DOHH2 (cell line): ENCODE data around the gene SERP2.

Experiments used
- H3F3A ChIP-seq: fragments of 200-600 bp; sonication (generic), shearing (Covaris generic); 2 replicates; pipeline ENCODE4 v1.6.0; 2016; ENCODE audit warnings: antibody characterized with exemption, mild to moderate bottlenecking; ENCODE audit not compliant: control insufficient read depth, insufficient read depth
- H3K27ac ChIP-seq: fragments of 200-600 bp; sonication (generic); 2 replicates; pipeline ENCODE4 v1.5.1; 2014; ENCODE audit warnings: low read depth, mild to moderate bottlenecking, low read length, moderate library complexity
- H3K27me3 ChIP-seq: fragments of 200-600 bp; sonication (generic); 2 replicates; pipeline ENCODE4 v1.6.1; 2014; ENCODE audit warnings: mild to moderate bottlenecking, low read length, mixed read lengths; ENCODE audit not compliant: control insufficient read depth
- H3K36me3 ChIP-seq: fragments of 200-600 bp; sonication (generic); 2 replicates; pipeline ENCODE4 v1.6.1; 2014; ENCODE audit warnings: mild to moderate bottlenecking, low read length, moderate library complexity, mixed read lengths; ENCODE audit not compliant: control insufficient read depth
- H3K4me1 ChIP-seq: fragments of 200-600 bp; sonication (generic); 2 replicates; pipeline ENCODE4 v1.6.1; 2014; ENCODE audit warnings: mild to moderate bottlenecking, low read length, mixed read lengths; ENCODE audit not compliant: control insufficient read depth
- H3K4me2 ChIP-seq: fragments of 200-600 bp; sonication (generic); 2 replicates; pipeline ENCODE4 v1.6.0; 2014; ENCODE audit warnings: mild to moderate bottlenecking, low read length, moderate library complexity
- H3K4me3 ChIP-seq: fragments of 200-600 bp; sonication (generic); 2 replicates; pipeline ENCODE4 v1.5.1; 2014; ENCODE audit warnings: mild to moderate bottlenecking, low read length, mixed read lengths
- H3K79me2 ChIP-seq: fragments of 200-600 bp; sonication (generic); 2 replicates; pipeline ENCODE4 v1.6.1; 2014; ENCODE audit warnings: mild to moderate bottlenecking, low read length, mixed read lengths; ENCODE audit not compliant: control insufficient read depth
- H3K9me2 ChIP-seq: fragments of 200-600 bp; sonication (generic); replicated peaks from 2 replicates; pipeline ENCODE4 v1.6.1; 2014; ENCODE audit warnings: mild to moderate bottlenecking, low read length, mixed read lengths; ENCODE audit not compliant: control insufficient read depth
- H3K9me3 ChIP-seq: fragments of 200-600 bp; sonication (generic); 2 replicates; pipeline ENCODE4 v1.6.1; 2014; ENCODE audit warnings: antibody characterized with exemption, low read length, mixed read lengths; ENCODE audit not compliant: control insufficient read depth, insufficient read depth
- H4K20me1 ChIP-seq: fragments of 200-600 bp; sonication (generic); 2 replicates; pipeline ENCODE4 v1.6.0; 2014; ENCODE audit warnings: low read depth, mild to moderate bottlenecking, antibody characterized with exemption, low read length, moderate library complexity; ENCODE audit not compliant: control insufficient read depth, insufficient read depth
- EZH2phosphoT487 ChIP-seq: fragments of 200-600 bp; sonication (generic); IDR thresholded peaks from 2 replicates; pipeline ENCODE4 v1.6.1; 2017; ENCODE audit warnings: borderline replicate concordance, mild to moderate bottlenecking, antibody characterized with exemption, low read length, moderate library complexity, mixed read lengths
- TF ChIP-seq, protein P1 (sequence below): fragments of 200-600 bp; sonication (generic); IDR thresholded peaks from one replicate; pipeline ENCODE4 v1.5.1; 2014; ENCODE audit warnings: antibody characterized with exemption, mild to moderate bottlenecking, low read depth, low read length; ENCODE audit not compliant: poor library complexity, severe bottlenecking

The SERP2 gene

DNA sequence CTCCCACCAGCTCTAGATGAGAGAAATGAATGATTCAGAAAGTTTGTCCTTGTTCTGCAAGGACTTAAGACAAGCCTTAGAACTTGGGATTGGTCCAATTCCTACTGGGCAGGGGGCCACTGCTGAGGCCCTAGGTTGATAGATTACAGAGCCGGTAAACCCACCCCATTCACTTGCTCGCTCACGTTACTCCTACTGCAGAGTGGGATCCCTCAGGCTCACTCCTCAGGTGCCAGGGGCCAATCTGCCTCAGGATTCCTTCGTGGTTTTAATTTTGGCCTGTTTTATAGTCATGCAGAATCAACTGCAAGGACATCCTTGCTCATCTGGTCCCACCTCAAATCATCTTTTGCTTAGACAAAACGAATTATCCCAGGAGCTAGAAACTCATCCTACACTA lies 59.0 kb downstream of the SERP2 start:
- Histone ChIP-seq H3K36me3 (peaks cover 38% of the 10 kb centered on the region), H3K4me2 (no peak overlapping the region), H3K4me1 (peaks cover 22% of the 10 kb centered on the region), H3K27ac (no peak overlapping the region), H3K9me3 (no peaks in the 10 kb centered on the region), H3F3A (peaks cover 41% of the 10 kb centered on the region), H3K9me2 (no peaks in the 10 kb centered on the region), H4K20me1 (peaks cover 13% of the 10 kb centered on the region), H3K79me2 (peaks cover 28% of the 10 kb centered on the region), H3K4me3 (no peak overlapping the region), H3K27me3 (no peaks in the 10 kb centered on the region)
- TF ChIP-seq, protein P1, sequence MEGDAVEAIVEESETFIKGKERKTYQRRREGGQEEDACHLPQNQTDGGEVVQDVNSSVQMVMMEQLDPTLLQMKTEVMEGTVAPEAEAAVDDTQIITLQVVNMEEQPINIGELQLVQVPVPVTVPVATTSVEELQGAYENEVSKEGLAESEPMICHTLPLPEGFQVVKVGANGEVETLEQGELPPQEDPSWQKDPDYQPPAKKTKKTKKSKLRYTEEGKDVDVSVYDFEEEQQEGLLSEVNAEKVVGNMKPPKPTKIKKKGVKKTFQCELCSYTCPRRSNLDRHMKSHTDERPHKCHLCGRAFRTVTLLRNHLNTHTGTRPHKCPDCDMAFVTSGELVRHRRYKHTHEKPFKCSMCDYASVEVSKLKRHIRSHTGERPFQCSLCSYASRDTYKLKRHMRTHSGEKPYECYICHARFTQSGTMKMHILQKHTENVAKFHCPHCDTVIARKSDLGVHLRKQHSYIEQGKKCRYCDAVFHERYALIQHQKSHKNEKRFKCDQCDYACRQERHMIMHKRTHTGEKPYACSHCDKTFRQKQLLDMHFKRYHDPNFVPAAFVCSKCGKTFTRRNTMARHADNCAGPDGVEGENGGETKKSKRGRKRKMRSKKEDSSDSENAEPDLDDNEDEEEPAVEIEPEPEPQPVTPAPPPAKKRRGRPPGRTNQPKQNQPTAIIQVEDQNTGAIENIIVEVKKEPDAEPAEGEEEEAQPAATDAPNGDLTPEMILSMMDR = no peak

DNA sequence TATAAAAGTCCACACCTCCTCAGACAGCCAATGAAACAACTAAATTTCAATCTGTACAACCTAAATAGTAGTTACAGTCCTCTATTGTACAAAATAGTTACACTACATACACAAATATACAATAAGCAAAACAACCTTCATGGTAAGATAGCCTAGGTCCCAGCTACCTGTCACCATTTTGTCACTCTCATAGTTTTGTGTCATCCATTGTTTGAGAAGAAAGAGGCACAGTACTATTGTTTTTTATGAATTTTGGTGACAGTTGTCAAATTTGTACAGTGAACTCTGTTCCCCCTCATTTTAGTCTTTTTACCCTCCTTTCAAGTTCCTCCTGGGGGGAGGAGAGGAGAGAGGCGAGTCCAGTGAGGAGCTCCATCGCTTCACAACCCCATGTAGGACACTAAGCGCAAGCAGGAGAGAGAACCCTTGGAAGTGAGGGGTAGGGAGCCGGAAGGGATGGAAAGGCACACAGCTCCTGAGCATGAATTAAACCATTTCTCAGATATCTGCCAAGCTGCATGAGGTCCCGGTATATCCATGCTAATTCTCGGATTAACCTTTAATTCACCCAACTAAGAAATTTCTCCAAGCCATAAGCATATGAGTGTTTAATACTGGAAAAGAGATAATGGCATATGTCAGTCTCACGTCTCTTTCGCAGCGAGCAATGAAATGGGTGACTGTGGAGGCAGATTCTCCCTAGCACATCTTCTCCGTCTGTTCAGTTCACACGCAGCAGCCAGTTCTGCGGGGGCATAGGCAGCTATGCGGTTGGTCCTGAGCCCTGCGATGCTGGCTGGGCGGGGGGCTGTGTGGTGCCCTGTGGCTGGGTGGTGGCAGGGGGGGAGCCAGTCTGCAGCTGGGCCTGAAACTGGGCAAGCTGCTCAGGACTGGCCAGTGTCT lies 60.5 kb downstream of the SERP2 start:
- Histone ChIP-seq H3K36me3 (peaks cover 38% of the 10 kb centered on the region), H3K27me3 (no peaks in the 10 kb centered on the region), H3K4me2 (peak overlapping the region; percentile 80), H3K9me2 (no peaks in the 10 kb centered on the region), H4K20me1 (peaks cover 13% of the 10 kb centered on the region), H3K79me2 (peaks cover 28% of the 10 kb centered on the region), H3F3A (peaks cover 43% of the 10 kb centered on the region), H3K4me3 (peak overlapping the region; percentile 93), H3K9me3 (no peaks in the 10 kb centered on the region), H3K4me1 (peaks cover 33% of the 10 kb centered on the region), H3K27ac (no peak overlapping the region; the same call in 1 of the 2 replicates)
- TF ChIP-seq, protein P1 = no peak
- TF ChIP-seq EZH2phosphoT487 = no peak

DNA sequence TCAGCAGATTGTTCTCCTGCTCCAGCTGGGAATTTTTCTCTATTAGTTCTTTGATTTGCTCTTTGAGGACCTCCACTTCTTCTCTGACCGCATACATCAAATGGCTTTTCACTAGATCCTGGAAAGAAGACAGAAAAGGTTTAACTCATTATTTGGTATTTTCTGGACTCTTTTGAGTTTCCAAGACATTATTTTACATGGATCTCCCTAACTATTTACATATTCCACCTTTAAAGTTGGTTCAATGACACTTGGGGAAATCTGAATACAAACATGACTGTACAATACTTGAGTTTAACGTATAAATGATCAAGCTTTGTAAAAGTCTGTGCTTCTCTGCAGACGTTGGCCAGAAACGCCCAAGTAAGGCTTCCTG lies 61.1 kb downstream of the SERP2 start:
- no peaks in the 10 kb centered on the region for H3K9me2 ChIP-seq
- no peaks in the 10 kb centered on the region for H3K27me3 ChIP-seq
- peaks cover 38% of the 10 kb centered on the region for H3K36me3 ChIP-seq
- peaks cover 13% of the 10 kb centered on the region for H4K20me1 ChIP-seq
- H3F3A ChIP-seq = peaks cover 43% of the 10 kb centered on the region
- peak overlapping the region; percentile 93 for H3K4me3 ChIP-seq
- H3K9me3 ChIP-seq = no peaks in the 10 kb centered on the region
- H3K4me1 ChIP-seq = peaks cover 39% of the 10 kb centered on the region
- no peak overlapping the region; the same call in 1 of the 2 replicates for H3K27ac ChIP-seq
- peaks cover 28% of the 10 kb centered on the region for H3K79me2 ChIP-seq
- peak overlapping the region; percentile 80 for H3K4me2 ChIP-seq
- TF ChIP-seq EZH2phosphoT487 = no peak
- TF ChIP-seq, protein P1 = no peak
